Skeletal muscle satellite cell (primary cell): ENCODE results near the gene H2BW2.
"Not testable (repeated sequence)": the region's sequence is repeated elsewhere in the genome, so short reads cannot be mapped to it uniquely, and the experiment has no call there.

Experiments used
- H3K27me3 ChIP-seq: 2 replicates; pipeline ENCODE4 v1.7.0; 2013; ENCODE audit warnings: low read length; ENCODE audit not compliant: control insufficient read depth, insufficient read depth
- H3K36me3 ChIP-seq: 2 replicates; pipeline ENCODE4 v1.7.0; 2013; ENCODE audit warnings: mild to moderate bottlenecking, control low read depth, low read length; ENCODE audit not compliant: insufficient read depth
- H3K4me1 ChIP-seq: 2 replicates; pipeline ENCODE4 v1.7.0; 2013; ENCODE audit warnings: low read length; ENCODE audit not compliant: control insufficient read depth, insufficient read depth
- H3K4me2 ChIP-seq: 2 replicates; pipeline ENCODE4 v1.7.0; 2013; ENCODE audit warnings: mild to moderate bottlenecking, low read length
- H3K4me3 ChIP-seq: 2 replicates; pipeline ENCODE4 v1.7.0; 2013; ENCODE audit warnings: low read length
- H3K9ac ChIP-seq: 2 replicates; pipeline ENCODE4 v1.7.0; 2013; ENCODE audit warnings: mild to moderate bottlenecking, low read depth, low read length, moderate library complexity
- H3K9me3 ChIP-seq: replicated peaks from 2 replicates; pipeline ENCODE4 v1.7.0; 2013; ENCODE audit warnings: mild to moderate bottlenecking, control low read depth, low read length

Gene H2BW2

DNA sequence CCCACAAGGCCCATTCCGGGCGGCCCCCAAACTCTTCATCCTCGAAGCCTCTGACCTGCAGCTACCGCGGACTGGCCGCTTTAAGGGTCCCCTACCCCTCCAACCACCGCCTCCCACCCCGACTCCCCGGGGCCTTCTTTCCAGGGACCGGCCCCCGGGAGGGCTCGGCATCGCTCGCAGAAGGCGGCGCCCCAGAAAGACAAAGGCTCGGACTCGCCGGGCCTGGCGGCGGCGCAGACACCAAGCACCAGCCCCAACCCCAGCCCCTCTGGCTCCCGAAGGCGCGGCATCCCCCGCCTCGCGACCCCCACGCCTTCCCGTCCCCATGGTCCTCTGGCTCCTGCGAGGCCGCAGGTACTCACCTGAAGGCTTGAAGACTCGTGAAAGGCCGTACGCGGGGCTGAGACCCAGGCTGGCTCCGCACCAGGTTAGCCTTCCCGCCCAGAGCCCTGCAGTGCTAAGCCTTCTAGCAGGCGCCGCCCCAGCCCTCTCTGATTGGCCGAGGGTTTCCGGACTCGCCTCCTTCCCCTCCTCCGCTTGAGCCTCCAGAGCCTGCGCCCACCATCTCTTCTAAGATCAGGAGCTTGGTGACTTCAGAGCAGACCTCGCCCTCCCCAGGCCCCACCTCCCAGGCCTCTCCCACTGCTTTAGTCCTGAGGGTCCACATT lies 36.2 kb downstream of the H2BW2 start, which contains the start of gene TMSB15C:
Gene TMSB15C, minus strand, starts transcription at position 459 of the 668 bp plus-strand sequence.
- not testable (repeated sequence) for H3K36me3 ChIP-seq, H3K4me1 ChIP-seq, H3K27me3 ChIP-seq, H3K9ac ChIP-seq, H3K9me3 ChIP-seq, H3K4me2 ChIP-seq, H3K4me3 ChIP-seq

DNA sequence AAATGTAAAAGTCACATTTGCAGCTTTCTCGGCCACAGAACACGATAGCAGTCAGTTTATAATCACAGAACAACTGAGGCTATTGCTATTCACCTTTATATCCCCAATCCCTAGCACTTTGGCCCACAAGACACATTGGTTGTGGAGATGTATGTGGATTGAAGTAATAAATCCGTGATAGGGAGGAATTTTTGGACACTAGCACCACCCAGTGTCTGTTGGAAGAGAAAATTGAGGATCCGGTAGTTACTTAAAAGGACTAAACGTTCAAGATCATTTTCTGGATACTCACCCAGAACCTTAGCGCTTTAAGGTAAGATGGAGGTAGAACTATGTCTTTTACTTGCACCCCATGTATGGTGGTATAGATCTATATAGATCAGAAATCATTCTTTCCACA lies 38.1 kb downstream of the H2BW2 start:
- H3K9me3 ChIP-seq, H3K4me2 ChIP-seq, H3K9ac ChIP-seq, H3K27me3 ChIP-seq, H3K4me3 ChIP-seq, H3K36me3 ChIP-seq, H3K4me1 ChIP-seq: not testable (repeated sequence)

DNA sequence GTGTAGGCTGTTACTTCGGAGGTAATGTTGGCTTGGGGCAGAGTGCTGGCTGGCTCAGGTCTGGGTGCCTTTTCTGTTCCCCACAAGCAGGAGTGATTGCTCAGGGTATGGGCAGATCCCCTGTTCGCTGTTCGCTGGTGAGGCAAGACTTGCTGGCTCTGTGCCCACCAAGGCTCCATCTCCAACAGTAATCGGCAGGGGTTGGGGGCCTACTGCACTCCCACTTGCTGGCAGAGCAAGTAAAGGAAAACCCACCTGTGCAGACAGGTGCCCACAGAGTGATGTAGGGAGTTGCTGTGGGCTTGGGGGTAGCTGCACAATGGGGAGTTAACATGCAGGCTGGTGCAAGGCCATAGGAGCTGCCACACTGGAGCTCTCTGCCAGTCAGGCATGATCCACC lies 44.3 kb downstream of the H2BW2 start:
- Histone ChIP-seq H3K9me3 (no peaks in the 10 kb centered on the region), H3K4me2 (no peak overlapping the region), H3K9ac (no peak overlapping the region), H3K27me3 (peaks cover 39% of the 10 kb centered on the region), H3K4me3 (no peak overlapping the region), H3K4me1 (no peaks in the 10 kb centered on the region), H3K36me3 (no peaks in the 10 kb centered on the region)

DNA sequence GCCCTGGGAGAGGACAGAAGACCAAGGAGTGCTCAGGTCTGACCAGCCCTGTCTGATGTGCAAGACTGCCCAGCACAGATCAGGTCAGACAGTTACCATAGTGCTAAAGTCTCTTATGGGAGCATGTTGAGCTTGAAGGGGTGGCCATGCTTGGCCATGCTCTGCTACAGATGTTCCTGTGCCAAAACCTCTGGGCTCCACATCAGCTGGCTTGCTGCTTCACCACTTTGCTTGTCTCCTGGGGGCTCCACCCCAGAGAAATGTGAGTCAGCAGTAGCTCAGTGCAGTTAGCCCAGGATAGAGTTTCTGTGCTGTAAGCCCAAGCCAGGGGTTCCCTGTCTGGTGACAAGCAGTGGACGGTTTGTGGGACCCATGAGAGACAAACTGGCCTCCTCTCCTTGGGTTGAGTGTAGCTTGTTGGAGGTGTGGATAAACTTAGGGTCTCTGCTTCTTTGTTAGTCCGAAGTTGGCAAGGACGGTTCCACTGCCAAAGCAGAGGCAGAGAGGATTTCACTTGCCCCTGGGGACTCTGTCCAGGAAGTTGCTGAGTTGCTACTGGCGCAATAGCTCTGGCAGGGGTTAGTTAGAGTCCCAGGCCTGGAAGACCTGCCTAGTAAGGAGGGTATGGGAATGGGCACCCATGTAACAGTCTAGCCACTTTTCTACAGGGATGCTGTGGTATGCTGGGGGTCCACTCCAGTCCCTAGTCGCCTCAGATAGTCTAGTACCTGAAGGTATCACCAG lies 45.0 kb downstream of the H2BW2 start:
- H3K4me3 ChIP-seq: no peak overlapping the region
- no peaks in the 10 kb centered on the region for H3K36me3 ChIP-seq
- H3K27me3 ChIP-seq: peaks cover 45% of the 10 kb centered on the region
- H3K9ac ChIP-seq: no peak overlapping the region
- no peaks in the 10 kb centered on the region for H3K4me1 ChIP-seq
- no peaks in the 10 kb centered on the region for H3K9me3 ChIP-seq
- H3K4me2 ChIP-seq: no peak overlapping the region

DNA sequence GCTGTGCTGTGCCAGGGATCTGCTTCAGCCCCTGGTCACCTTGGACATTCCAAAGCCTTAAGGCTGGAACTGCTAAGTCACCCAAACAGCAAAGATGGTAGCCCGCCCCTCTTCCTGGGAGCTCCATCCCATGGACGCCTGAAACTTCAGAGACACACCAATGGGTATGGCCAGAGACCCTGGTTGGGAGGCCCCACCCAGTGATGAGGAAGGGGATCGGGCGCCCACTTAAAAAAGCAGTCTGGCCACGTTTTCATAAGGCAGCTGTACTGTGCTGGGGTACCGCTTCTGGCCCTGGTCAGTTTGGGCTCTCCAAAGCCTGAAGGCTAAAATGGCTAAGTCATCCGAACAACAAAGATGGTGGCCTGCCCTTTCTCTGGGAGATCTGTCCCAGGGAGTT lies 45.7 kb downstream of the H2BW2 start:
- H3K27me3 ChIP-seq: peaks cover 53% of the 10 kb centered on the region
- no peak overlapping the region for H3K9ac ChIP-seq
- H3K9me3 ChIP-seq: no peaks in the 10 kb centered on the region
- no peak overlapping the region for H3K4me3 ChIP-seq
- H3K36me3 ChIP-seq: no peaks in the 10 kb centered on the region
- H3K4me1 ChIP-seq: no peaks in the 10 kb centered on the region
- no peak overlapping the region for H3K4me2 ChIP-seq

DNA sequence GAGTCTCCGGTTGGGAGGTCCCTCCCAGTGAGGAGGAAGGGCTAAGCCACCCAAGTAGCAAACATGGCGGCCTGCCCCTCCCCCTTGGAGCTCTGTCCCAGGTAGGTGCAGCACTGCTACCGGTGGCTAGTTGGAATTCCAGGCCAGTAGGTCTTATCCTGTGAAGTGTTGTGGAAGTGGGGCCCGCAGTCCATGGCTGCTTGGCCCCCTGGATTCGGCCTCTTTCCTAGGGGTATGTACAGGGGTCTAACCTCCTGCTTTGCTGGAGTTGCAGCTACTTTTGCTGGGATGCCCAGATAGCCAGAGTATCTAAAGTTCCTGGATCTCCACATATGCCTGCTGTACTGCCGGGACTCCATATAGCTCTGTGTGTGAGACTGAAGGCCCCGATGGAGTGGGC lies 46.2 kb downstream of the H2BW2 start:
- Histone ChIP-seq H3K9me3 (no peaks in the 10 kb centered on the region), H3K4me3 (no peak overlapping the region), H3K4me2 (no peak overlapping the region), H3K9ac (no peak overlapping the region), H3K27me3 (peaks cover 55% of the 10 kb centered on the region), H3K36me3 (no peaks in the 10 kb centered on the region), H3K4me1 (no peaks in the 10 kb centered on the region)
